B cell (primary cell): ENCODE results near the gene CACNA1H.

ENCODE experiments used
- EZH2 ChIP-seq: IDR thresholded peaks from 2 replicates; pipeline ENCODE4 v1.6.1; 2012; ENCODE audit warnings: borderline replicate concordance, low read depth, mild to moderate bottlenecking, moderate library complexity, low read length; ENCODE audit not compliant: insufficient read depth, poor library complexity, severe bottlenecking
- TF ChIP-seq, protein P1 (sequence below): fragments of 200-600 bp; IDR thresholded peaks from one replicate; pipeline ENCODE4 v1.8.0; 2022; ENCODE audit warnings: antibody characterized with exemption, mild to moderate bottlenecking

DNA sequence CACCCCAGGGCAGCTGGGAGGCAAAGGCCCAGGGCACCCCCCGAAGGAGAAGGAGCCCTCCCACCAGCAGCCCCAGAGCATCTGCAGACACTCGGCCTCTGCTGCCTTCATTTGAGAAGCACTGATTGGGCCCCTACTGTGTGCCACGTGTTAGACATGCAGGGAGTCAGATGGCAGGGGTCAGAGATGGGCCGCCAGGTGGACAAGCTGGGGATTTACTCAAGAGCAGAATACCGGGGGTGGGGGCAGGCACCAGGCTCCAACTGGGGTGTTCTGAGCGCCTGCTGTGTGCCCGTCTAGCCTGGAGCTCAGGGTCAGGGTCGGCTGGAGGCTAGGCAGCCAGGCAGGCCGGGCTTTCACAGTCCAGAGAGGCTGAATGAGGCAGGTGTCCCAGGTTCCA lies 53.4 kb downstream of the CACNA1H start:
- TF ChIP-seq, protein P1, sequence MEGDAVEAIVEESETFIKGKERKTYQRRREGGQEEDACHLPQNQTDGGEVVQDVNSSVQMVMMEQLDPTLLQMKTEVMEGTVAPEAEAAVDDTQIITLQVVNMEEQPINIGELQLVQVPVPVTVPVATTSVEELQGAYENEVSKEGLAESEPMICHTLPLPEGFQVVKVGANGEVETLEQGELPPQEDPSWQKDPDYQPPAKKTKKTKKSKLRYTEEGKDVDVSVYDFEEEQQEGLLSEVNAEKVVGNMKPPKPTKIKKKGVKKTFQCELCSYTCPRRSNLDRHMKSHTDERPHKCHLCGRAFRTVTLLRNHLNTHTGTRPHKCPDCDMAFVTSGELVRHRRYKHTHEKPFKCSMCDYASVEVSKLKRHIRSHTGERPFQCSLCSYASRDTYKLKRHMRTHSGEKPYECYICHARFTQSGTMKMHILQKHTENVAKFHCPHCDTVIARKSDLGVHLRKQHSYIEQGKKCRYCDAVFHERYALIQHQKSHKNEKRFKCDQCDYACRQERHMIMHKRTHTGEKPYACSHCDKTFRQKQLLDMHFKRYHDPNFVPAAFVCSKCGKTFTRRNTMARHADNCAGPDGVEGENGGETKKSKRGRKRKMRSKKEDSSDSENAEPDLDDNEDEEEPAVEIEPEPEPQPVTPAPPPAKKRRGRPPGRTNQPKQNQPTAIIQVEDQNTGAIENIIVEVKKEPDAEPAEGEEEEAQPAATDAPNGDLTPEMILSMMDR, result no peak
- no peak for TF ChIP-seq EZH2
